Measurements from ENCODE around the gene ALG13.
A peak's percentile ranks its signal among the peaks of the same experiment; 100 is the strongest.
"Not testable (repeated sequence)": the region's sequence is repeated elsewhere in the genome, so short reads cannot be mapped to it uniquely, and the experiment has no call there.

Gene ALG13

GRCh38 chrX:111680988-111681779 is at the start of gene ALG13:
Gene ALG13, plus strand, starts transcription at chrX:111681170. Its CDS starts 49 bp downstream, at chrX:111681219.
- peak; percentile 91 for DNase-seq (ENCODE audit: low read depth, low spot score)
- TF ChIP-seq, protein P1, sequence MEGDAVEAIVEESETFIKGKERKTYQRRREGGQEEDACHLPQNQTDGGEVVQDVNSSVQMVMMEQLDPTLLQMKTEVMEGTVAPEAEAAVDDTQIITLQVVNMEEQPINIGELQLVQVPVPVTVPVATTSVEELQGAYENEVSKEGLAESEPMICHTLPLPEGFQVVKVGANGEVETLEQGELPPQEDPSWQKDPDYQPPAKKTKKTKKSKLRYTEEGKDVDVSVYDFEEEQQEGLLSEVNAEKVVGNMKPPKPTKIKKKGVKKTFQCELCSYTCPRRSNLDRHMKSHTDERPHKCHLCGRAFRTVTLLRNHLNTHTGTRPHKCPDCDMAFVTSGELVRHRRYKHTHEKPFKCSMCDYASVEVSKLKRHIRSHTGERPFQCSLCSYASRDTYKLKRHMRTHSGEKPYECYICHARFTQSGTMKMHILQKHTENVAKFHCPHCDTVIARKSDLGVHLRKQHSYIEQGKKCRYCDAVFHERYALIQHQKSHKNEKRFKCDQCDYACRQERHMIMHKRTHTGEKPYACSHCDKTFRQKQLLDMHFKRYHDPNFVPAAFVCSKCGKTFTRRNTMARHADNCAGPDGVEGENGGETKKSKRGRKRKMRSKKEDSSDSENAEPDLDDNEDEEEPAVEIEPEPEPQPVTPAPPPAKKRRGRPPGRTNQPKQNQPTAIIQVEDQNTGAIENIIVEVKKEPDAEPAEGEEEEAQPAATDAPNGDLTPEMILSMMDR (IDR thresholded peaks at IDR 0.05; ENCODE audit: low read depth, low read length), result peak; percentile 74
- in situ Hi-C loops (cut with HindIII; ENCODE audit: low sequenced_read_pairs), result no loop called here
- peak within 1 kb of the TSS; percentile 81 for H3K4me3 ChIP-seq (ENCODE audit: low read depth, low read length)

GRCh38 chrX:111634823-111635729 is 45.9 kb upstream of the ALG13 start:
- in situ Hi-C loops (cut with HindIII; ENCODE audit: low sequenced_read_pairs), result no loop called here
- H3K4me3 ChIP-seq (ENCODE audit: low read depth, low read length), result no peak overlapping the region
- no peak for DNase-seq (ENCODE audit: low read depth, low spot score)
- TF ChIP-seq, protein P1 (IDR thresholded peaks at IDR 0.05; ENCODE audit: low read depth, low read length), result no peak

GRCh38 chrX:111641969-111642368 is 39.0 kb upstream of the ALG13 start:
- no peak overlapping the region for H3K4me3 ChIP-seq (ENCODE audit: low read depth, low read length)
- no peak for DNase-seq (ENCODE audit: low read depth, low spot score)
- TF ChIP-seq, protein P1 (IDR thresholded peaks at IDR 0.05; ENCODE audit: low read depth, low read length), result no peak
- in situ Hi-C loops (cut with HindIII; ENCODE audit: low sequenced_read_pairs), result no loop called here

DNA sequence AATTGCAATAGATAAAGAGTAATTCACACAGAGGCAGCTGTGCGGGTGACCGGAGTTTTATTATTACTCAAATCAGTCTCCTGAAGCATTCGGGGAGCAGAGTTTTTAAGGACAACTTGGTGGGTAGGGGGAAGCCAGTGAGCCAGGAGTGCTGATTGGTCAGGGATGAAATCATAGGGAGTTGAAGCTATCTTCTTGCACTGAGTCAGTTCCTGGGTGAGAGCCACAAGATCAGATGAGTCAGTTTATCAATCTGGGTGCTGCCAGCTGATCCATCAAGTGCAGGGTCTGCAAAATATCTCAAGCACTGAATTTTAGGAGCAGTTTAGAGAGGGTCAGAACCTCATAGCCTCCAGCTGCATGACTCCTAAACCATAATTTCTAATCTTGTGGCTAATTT is 35.8 kb upstream of the ALG13 start:
- DNase-seq (ENCODE audit: low read depth, low spot score); in situ Hi-C loops (cut with HindIII; ENCODE audit: low sequenced_read_pairs); H3K4me3 ChIP-seq (ENCODE audit: low read depth, low read length): not testable (repeated sequence)

- in situ Hi-C loops (cut with HindIII; ENCODE audit: low sequenced_read_pairs), result no loop called here
- no peak for DNase-seq (ENCODE audit: low read depth, low spot score)
Measured at GRCh38 chrX:111645607-111646006, 35.4 kb upstream of the ALG13 start.

GRCh38 chrX:111646515-111646914 is 34.5 kb upstream of the ALG13 start:
- H3K4me3 ChIP-seq (ENCODE audit: low read depth, low read length), result no peak overlapping the region
- no peak for DNase-seq (ENCODE audit: low read depth, low spot score)
- in situ Hi-C loops (cut with HindIII; ENCODE audit: low sequenced_read_pairs), result no loop called here
- TF ChIP-seq, protein P1 (IDR thresholded peaks at IDR 0.05; ENCODE audit: low read depth, low read length), result no peak

More at GRCh38 chrX:111645607-111646006, 35.4 kb upstream of the ALG13 start:
- TF ChIP-seq, protein P1 (IDR thresholded peaks at IDR 0.05; ENCODE audit: low read depth, low read length), result no peak
- H3K4me3 ChIP-seq (ENCODE audit: low read depth, low read length), result no peak overlapping the region

All from astrocyte of the spinal cord (primary cell).